CD8-positive, alpha-beta memory T cell (primary cell): ENCODE data around the gene CTNS. TPM values are rescaled to one million over a fixed set of nuclear protein-coding genes. Genes with fewer than 3 reads are reported as not detected.

Source experiments
- CTCF ChIA-PET: fragments of 350-600 bp; sonication (Branson Sonifier 250); formaldehyde crosslinking; loops from one replicate; lab custom pipeline; 2021; ENCODE audit warnings: antibody characterized with exemption; lab: Charles Lee
- POLR2A ChIA-PET: fragments of 350-600 bp; sonication (Branson Sonifier 250); formaldehyde crosslinking; loops from one replicate; lab custom pipeline; 2021; ENCODE audit warnings: antibody characterized with exemption; lab: Charles Lee
- DNase-seq, 5 donors: peaks; one replicate each; pipeline versions ENCODE4 v3.0.0 to v3.0.0-alpha.2; 2020 to 2022; ENCODE audit warnings: mixed read lengths in 1 of 5
- H3K27ac ChIP-seq: one replicate; pipeline ENCODE4 v1.7.0; 2013; ENCODE audit warnings: low read depth, mild to moderate bottlenecking, low read length, moderate library complexity
- H3K27me3 ChIP-seq: 2 replicates; pipeline ENCODE4 v1.7.0; 2013; ENCODE audit warnings: low read length, mild to moderate bottlenecking; ENCODE audit not compliant: insufficient read depth, poor library complexity, severe bottlenecking
- H3K36me3 ChIP-seq: 2 replicates; pipeline ENCODE4 v1.7.0; 2013; ENCODE audit warnings: mild to moderate bottlenecking, low read length, moderate library complexity; ENCODE audit not compliant: insufficient read depth
- H3K4me1 ChIP-seq: 2 replicates; pipeline ENCODE4 v1.7.0; 2013; ENCODE audit warnings: mild to moderate bottlenecking, low read length, moderate library complexity; ENCODE audit not compliant: insufficient read depth
- H3K4me3 ChIP-seq: 2 replicates; pipeline ENCODE4 v1.7.0; 2013; ENCODE audit warnings: mild to moderate bottlenecking, low read length
- H3K9me3 ChIP-seq: 2 replicates; pipeline ENCODE4 v1.7.0; 2013; ENCODE audit warnings: mild to moderate bottlenecking, low read length
- H3K27ac Mint-ChIP-seq, 8 donors: one replicate each; pipeline ENCODE4 v1.8.0; 2020 to 2021; ENCODE audit warnings: mixed read lengths in 8 of 8, mild to moderate bottlenecking in 6 of 8, inconsistent platforms in 3 of 8, moderate library complexity in 3 of 8
- H3K27me3 Mint-ChIP-seq, 2 donors: one replicate each; pipeline ENCODE4 v1.8.0; 2020 to 2021; ENCODE audit warnings: mixed read lengths in 2 of 2, mild to moderate bottlenecking in 1 of 2, moderate library complexity in 1 of 2
- H3K36me3 Mint-ChIP-seq, 3 donors: one replicate each; pipeline ENCODE4 v1.8.0; 2020 to 2021; ENCODE audit warnings: mixed read lengths in 3 of 3, inconsistent platforms in 1 of 3, mild to moderate bottlenecking in 1 of 3
- H3K4me1 Mint-ChIP-seq, 3 donors: one replicate each; pipeline ENCODE4 v1.8.0; 2020 to 2021; ENCODE audit warnings: mixed read lengths in 3 of 3, inconsistent platforms in 1 of 3, mild to moderate bottlenecking in 1 of 3
- H3K4me3 Mint-ChIP-seq, 7 donors: one replicate each; pipeline ENCODE4 v1.8.0; 2020 to 2021; ENCODE audit warnings: mixed read lengths in 7 of 7, mild to moderate bottlenecking in 6 of 7, moderate library complexity in 4 of 7, inconsistent platforms in 2 of 7
- H3K9me3 Mint-ChIP-seq, 5 donors: one replicate each; pipeline ENCODE4 v1.8.0; 2020 to 2022; ENCODE audit warnings: mixed read lengths in 5 of 5, mild to moderate bottlenecking in 3 of 5, moderate library complexity in 2 of 5, inconsistent platforms in 1 of 5
- polyA plus RNA-seq: library from polyadenylated mRNA; unstranded; fragments of 300-500 nt; fragmentation: Illumina TruSeq; gene quantifications from one replicate; pipeline ENCODE4 v1.2.3, GENCODE V29; 2021
- total RNA-seq, 2 experiments: library from RNA; stranded (reverse); gene quantifications; one replicate each; pipeline ENCODE4 v1.2.3, GENCODE V29; 2021

Gene CTNS
- total and polyA plus RNA-seq, 3 experiments from 2014 or later: 7.7 to 35.5 (median 33.3) TPM

DNA sequence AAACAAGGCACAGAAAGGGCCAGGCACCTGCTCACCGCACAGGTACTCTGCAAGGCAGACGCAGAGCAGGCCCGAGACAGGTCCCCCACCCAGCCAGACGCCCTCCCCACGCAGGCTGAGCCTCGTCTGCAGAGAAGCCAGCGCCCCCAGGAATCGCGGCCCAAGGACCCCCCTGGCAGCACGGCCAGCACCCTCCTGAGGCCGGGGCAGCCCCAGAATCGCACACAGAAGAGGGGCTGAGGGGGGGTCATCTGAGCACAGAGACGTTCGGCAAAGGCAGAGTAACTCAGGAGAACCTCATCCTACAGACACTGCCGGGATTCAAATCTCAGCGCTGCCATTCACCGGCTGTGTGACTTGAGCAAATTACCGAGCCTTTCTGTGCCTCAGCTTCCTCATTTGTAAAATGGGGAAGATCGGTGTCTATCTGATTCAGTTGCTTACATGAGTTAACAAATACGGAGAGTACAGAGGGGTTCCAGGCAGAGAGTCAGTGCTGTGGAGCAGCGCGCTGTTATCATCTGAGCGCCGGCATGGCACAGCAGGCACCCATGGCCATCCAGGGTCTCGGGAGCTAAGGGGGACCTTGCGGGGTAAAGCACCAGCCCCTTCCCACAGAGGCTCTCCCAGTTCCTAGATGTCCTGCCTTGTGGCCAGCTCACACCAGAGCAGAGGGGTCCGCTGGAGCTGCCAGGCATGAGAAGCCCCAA lies 42.4 kb downstream of the CTNS start:
- peaks cover 6% of the 10 kb centered on the region for H3K4me1 ChIP-seq
- H3K4me1 Mint-ChIP-seq: peaks cover 7 to 14% (median 13%) of the 10 kb centered on the region in 3 donors
- POLR2A ChIA-PET: no interaction called here
- peaks cover 0 to 26% (median 4%) of the 10 kb centered on the region in 3 donors for H3K36me3 Mint-ChIP-seq
- H3K4me3 Mint-ChIP-seq: no peak overlapping the region
- H3K27me3 Mint-ChIP-seq: no peaks in the 10 kb centered on the region
- CTCF ChIA-PET: interaction anchor here (1.0 to 1.6 kb wide), 2 partner anchors 17 to 44 kb away, joined by 3 read pairs; partner anchors contain the start of genes HASPIN and P2RX5
- no peaks in the 10 kb centered on the region for H3K27me3 ChIP-seq
- no peaks in the 10 kb centered on the region for H3K9me3 Mint-ChIP-seq
- no peak for DNase-seq
- H3K36me3 ChIP-seq: no peaks in the 10 kb centered on the region
- H3K4me3 ChIP-seq: no peak overlapping the region
- no peak overlapping the region for H3K27ac ChIP-seq
- no peak overlapping the region for H3K27ac Mint-ChIP-seq
- no peaks in the 10 kb centered on the region for H3K9me3 ChIP-seq

DNA sequence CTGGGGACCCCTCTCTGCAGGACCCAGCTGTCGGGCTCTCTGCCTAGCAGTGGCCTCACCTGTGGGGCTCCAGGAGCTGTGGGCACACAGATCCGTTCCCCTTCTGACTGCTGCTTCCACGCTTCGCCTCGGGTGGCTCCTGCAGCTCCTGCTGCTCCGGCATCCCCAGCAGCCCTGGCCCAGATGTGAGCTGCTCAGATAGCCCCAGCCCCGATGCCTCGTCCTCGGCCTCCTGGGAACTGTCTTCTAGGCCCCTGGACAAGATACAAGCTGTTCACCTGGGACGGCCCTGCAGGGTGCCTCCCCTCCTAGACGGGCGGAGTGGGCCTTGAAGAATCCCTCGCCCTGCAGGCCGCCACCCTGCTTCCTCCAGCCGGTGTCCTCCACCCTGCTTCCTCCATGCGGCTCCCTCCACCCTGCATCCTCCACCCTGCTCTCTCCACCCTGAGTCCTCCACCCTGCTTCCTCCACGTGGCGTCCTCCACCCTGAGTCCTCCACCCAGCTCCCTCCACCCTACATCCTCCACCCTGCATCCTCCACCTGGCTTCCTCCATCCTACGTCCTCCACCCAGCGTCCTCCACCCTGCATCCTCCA lies 43.1 kb downstream of the CTNS start:
- no peaks in the 10 kb centered on the region for H3K9me3 ChIP-seq
- H3K27ac Mint-ChIP-seq: peak overlapping the region in 3 of 8 donors; percentile 26 to 58 (median 29)
- H3K4me1 ChIP-seq: peaks cover 6% of the 10 kb centered on the region
- H3K4me3 ChIP-seq: no peak overlapping the region
- no peak overlapping the region for H3K27ac ChIP-seq
- ChIA-PET POLR2A (no interaction called here), CTCF (interaction anchor here (1.0 kb wide), 1 partner anchor 44 kb away, joined by 3 read pairs; the partner anchor contains the start of gene HASPIN)
- no peaks in the 10 kb centered on the region for H3K9me3 Mint-ChIP-seq
- peaks cover 7 to 14% (median 12%) of the 10 kb centered on the region in 3 donors for H3K4me1 Mint-ChIP-seq
- no peak overlapping the region for H3K4me3 Mint-ChIP-seq
- H3K36me3 Mint-ChIP-seq: peaks cover 0 to 26% (median 4%) of the 10 kb centered on the region in 3 donors
- no peak for DNase-seq
- no peaks in the 10 kb centered on the region for H3K27me3 ChIP-seq
- H3K36me3 ChIP-seq: no peaks in the 10 kb centered on the region
- H3K27me3 Mint-ChIP-seq: no peaks in the 10 kb centered on the region

DNA sequence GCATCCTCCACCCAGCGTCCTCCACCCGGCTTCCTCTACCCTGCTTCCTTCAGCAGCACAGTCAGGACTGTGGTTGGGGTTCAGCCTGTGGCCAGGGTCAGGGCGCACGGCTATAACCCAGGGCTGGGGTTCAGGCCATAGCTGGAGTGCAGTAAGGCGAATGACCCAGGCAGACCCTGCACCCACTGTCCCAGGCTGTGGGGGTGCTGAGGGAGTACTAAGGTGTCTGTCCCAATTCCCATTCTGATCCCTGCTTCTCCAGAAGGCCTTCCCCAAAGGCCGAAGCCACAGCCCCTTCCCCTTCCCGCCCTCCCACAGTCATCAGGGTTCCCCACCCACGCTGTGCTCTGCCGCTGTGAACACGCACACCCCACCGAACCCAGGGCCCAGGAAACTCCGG lies 44.5 kb downstream of the CTNS start:
- H3K4me1 ChIP-seq: peaks cover 6% of the 10 kb centered on the region
- Mint-ChIP-seq H3K4me3 (no peak overlapping the region), H3K9me3 (no peaks in the 10 kb centered on the region), H3K4me1 (peaks cover 7 to 14% (median 10%) of the 10 kb centered on the region in 3 donors), H3K36me3 (peaks cover 0 to 24% (median 4%) of the 10 kb centered on the region in 3 donors), H3K27ac (no peak overlapping the region), H3K27me3 (no peaks in the 10 kb centered on the region)
- POLR2A ChIA-PET: no interaction called here
- no peaks in the 10 kb centered on the region for H3K9me3 ChIP-seq
- no peak overlapping the region for H3K4me3 ChIP-seq
- no peaks in the 10 kb centered on the region for H3K36me3 ChIP-seq
- no peak overlapping the region for H3K27ac ChIP-seq
- no peaks in the 10 kb centered on the region for H3K27me3 ChIP-seq
- no peak for DNase-seq
- CTCF ChIA-PET: no interaction called here

DNA sequence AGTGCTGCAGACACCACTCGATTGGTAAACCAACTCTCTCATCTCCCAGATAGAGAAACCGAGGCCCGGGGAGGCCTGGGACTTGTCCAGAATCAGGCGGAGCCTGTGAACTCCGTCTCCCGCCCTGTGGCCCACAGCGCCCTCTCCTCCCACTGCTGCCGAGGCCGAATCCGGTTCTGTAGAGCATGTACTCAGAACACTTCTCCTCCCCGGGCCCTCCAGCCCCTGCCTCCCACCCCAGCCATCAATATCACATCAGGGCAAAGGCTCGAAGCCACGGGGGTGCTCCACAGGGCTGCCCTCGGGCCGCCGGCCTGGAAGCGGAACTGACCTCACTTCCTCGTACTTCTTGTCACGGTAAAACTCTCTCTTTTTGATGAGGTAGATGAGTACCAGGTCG lies 45.0 kb downstream of the CTNS start:
- CTCF ChIA-PET: no interaction called here

GRCh38 chr17:3682033-3682432 lies 45.5 kb downstream of the CTNS start:
- no peaks in the 10 kb centered on the region for H3K36me3 ChIP-seq
- H3K4me1 Mint-ChIP-seq: peaks cover 7 to 14% (median 10%) of the 10 kb centered on the region in 3 donors
- no peak for DNase-seq
- peaks cover 6% of the 10 kb centered on the region for H3K4me1 ChIP-seq
- H3K4me3 ChIP-seq: no peak overlapping the region
- no peaks in the 10 kb centered on the region for H3K9me3 Mint-ChIP-seq
- H3K27ac ChIP-seq: no peak overlapping the region
- CTCF ChIA-PET: interaction anchor here (0.7 to 2.7 kb wide), 12 partner anchors 8 to 164 kb away, joined by 3 to 23 read pairs (median 5); partner anchors contain the start of genes EMC6, HASPIN, NCBP3 and P2RX5
- H3K27me3 Mint-ChIP-seq: no peaks in the 10 kb centered on the region
- POLR2A ChIA-PET: interaction anchor here (1.1 kb wide), 1 partner anchor 106 kb away, joined by 3 read pairs; no protein-coding TSS in a partner anchor
- no peak overlapping the region for H3K4me3 Mint-ChIP-seq
- no peak overlapping the region for H3K27ac Mint-ChIP-seq
- H3K9me3 ChIP-seq: no peaks in the 10 kb centered on the region
- peaks cover 0 to 19% (median 4%) of the 10 kb centered on the region in 3 donors for H3K36me3 Mint-ChIP-seq
- no peaks in the 10 kb centered on the region for H3K27me3 ChIP-seq

More for the DNA sequence above, 45.0 kb downstream of the CTNS start:
- DNase-seq: no peak
- H3K4me3 ChIP-seq: no peak overlapping the region
- Mint-ChIP-seq H3K36me3 (peaks cover 0 to 20% (median 4%) of the 10 kb centered on the region in 3 donors), H3K9me3 (no peaks in the 10 kb centered on the region), H3K27me3 (no peaks in the 10 kb centered on the region), H3K4me3 (no peak overlapping the region), H3K27ac (peak overlapping the region in 1 of 8 donors; percentile 42), H3K4me1 (peaks cover 7 to 14% (median 10%) of the 10 kb centered on the region in 3 donors)
- POLR2A ChIA-PET: no interaction called here
- H3K27ac ChIP-seq: no peak overlapping the region
- H3K27me3 ChIP-seq: no peaks in the 10 kb centered on the region
- H3K36me3 ChIP-seq: no peaks in the 10 kb centered on the region
- no peaks in the 10 kb centered on the region for H3K9me3 ChIP-seq
- H3K4me1 ChIP-seq: peaks cover 6% of the 10 kb centered on the region

GRCh38 chr17:3683054-3683511 lies 46.5 kb downstream of the CTNS start:
- POLR2A ChIA-PET: interaction anchor here (1.1 kb wide), 1 partner anchor 105 kb away, joined by 3 read pairs; no protein-coding TSS in a partner anchor
- no peaks in the 10 kb centered on the region for H3K27me3 Mint-ChIP-seq
- peaks cover 6% of the 10 kb centered on the region for H3K4me1 ChIP-seq
- no peaks in the 10 kb centered on the region for H3K9me3 ChIP-seq
- H3K4me3 Mint-ChIP-seq: peak overlapping the region in 2 of 7 donors; percentile 26 to 27
- no peak overlapping the region for H3K4me3 ChIP-seq
- peak overlapping the region in 6 of 8 donors; percentile 1 to 79 (median 70) for H3K27ac Mint-ChIP-seq
- peaks cover 7 to 14% (median 10%) of the 10 kb centered on the region in 3 donors for H3K4me1 Mint-ChIP-seq
- no peak overlapping the region for H3K27ac ChIP-seq
- peak in 4 of 5 donors; percentile 42 to 74 (median 54) for DNase-seq
- H3K36me3 Mint-ChIP-seq: peaks cover 0 to 10% (median 0%) of the 10 kb centered on the region in 3 donors
- no peaks in the 10 kb centered on the region for H3K27me3 ChIP-seq
- no peaks in the 10 kb centered on the region for H3K36me3 ChIP-seq
- H3K9me3 Mint-ChIP-seq: no peaks in the 10 kb centered on the region
- CTCF ChIA-PET: interaction anchor here (0.6 to 2.7 kb wide), 23 partner anchors 9 to 163 kb away, joined by 3 to 23 read pairs (median 4); partner anchors contain the start of genes EMC6, HASPIN, NCBP3 and P2RX5

DNA sequence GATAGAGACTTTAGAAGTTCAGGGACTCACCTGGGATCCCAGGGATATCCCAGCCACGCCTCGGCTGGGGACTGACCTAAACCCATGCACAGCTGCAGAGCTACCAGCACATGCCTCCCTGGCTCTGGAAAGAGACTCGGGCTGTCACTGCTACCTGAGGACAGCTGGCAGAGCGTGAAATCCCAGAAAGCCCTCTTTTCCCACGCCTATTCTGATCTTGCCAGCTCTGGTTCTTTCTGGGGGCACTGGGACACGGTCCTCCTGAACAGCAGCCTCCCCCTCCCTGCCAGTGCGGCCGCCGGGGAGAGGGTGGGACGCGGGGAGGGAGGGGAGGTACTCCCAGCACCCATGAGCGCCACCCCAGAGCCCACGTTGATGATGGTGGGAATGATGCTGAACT lies 48.6 kb downstream of the CTNS start:
- CTCF ChIA-PET: no interaction called here
- Histone ChIP-seq H3K4me1 (peaks cover 6% of the 10 kb centered on the region), H3K36me3 (no peaks in the 10 kb centered on the region), H3K27ac (no peak overlapping the region), H3K27me3 (no peaks in the 10 kb centered on the region), H3K4me3 (no peak overlapping the region), H3K9me3 (no peaks in the 10 kb centered on the region)
- no peak overlapping the region for H3K27ac Mint-ChIP-seq
- no peaks in the 10 kb centered on the region for H3K27me3 Mint-ChIP-seq
- no peak for DNase-seq
- POLR2A ChIA-PET: no interaction called here
- H3K4me1 Mint-ChIP-seq: peaks cover 10 to 14% (median 11%) of the 10 kb centered on the region in 3 donors
- H3K36me3 Mint-ChIP-seq: peaks cover 0 to 15% (median 3%) of the 10 kb centered on the region in 3 donors
- no peaks in the 10 kb centered on the region for H3K9me3 Mint-ChIP-seq
- no peak overlapping the region for H3K4me3 Mint-ChIP-seq
